ENCODE results near the gene A2M.

Gene A2M

DNA sequence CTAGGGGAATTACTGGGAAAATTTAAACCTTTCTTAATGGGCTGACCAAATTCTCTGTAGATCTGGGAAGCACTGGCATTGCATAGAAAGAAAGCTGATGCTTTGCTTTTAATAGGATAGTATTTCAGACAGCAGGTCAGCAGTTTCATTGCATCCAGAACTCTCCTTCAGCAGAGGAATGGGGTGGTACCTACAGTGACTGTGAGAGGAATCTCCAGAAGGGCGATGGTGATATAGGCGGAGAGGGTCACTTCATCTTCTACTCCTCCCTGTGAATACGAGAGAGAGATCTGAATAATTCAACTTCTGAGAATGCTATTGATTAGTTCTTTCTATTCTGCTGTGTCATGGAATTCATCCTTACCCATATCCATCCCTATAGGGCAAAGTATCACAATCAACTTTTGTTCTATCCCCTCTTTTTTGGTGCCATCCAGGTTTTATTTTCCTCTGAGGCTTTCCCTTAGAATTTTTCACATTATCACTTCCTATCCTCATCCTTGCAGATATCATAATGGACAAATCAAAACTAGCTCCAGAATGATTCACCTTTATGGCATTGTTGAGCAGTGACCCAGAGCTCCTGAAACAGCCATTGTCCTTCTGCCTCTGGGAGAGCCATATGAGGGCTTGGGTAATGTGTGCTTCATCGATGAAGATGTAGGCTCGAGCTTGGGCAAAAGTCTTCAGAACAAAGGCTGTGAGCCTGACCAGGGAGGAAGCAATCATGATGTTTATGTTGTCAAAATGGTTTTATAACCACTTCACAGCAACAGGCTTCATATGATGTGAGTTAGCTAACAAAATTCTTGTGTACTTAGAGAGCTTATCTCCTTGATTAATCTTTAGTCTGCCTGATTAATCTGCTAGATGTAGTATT, 38.3 kb downstream of the A2M start:
- H3K27ac ChIP-seq = no peak overlapping the region
- no peak for DNase-seq (ENCODE audit: low read depth, low spot score)

DNA sequence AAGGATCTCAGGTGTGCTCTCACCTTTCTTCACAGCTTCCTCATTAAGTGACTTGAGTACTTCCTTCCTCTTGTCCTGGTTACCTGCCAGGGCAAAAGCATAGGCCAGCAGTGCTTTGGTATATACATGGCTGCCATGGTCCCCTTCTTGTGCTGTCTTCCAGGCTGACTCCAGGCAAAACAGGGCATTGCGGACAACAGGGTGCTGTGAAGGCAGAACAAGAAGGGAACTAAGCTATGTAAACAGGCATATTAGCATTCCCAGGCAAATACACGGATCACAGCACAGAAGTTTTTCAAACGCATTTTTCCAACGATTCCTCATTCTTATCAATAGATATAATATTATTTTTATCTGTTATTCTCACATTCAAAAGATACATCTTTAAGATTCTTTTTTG, 39.0 kb downstream of the A2M start:
- H3K27ac ChIP-seq = no peak overlapping the region

DNA sequence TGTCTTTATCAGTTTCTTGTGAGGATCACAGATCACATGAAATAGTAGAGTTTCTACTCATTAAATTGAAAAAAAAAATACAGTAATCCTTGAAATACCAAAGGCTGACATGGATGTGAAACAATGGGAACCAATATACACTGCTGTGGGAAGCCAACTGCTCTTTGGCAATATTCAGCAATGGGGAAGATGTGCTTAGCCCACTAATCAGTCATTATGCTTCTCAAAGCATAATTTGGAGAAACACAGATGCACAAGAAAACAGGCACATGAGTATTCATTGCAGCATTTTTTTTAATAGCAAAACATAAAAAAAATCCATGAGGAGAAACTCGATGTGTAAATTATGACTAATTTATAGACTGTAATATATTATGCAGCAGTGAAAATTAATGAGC, 40.6 kb downstream of the A2M start:
- DNase-seq (ENCODE audit: low read depth, low spot score) = no peak
- no peak overlapping the region for H3K27ac ChIP-seq

More for the DNA sequence above, 39.0 kb downstream of the A2M start:
- DNase-seq (ENCODE audit: low read depth, low spot score) = no peak

DNA sequence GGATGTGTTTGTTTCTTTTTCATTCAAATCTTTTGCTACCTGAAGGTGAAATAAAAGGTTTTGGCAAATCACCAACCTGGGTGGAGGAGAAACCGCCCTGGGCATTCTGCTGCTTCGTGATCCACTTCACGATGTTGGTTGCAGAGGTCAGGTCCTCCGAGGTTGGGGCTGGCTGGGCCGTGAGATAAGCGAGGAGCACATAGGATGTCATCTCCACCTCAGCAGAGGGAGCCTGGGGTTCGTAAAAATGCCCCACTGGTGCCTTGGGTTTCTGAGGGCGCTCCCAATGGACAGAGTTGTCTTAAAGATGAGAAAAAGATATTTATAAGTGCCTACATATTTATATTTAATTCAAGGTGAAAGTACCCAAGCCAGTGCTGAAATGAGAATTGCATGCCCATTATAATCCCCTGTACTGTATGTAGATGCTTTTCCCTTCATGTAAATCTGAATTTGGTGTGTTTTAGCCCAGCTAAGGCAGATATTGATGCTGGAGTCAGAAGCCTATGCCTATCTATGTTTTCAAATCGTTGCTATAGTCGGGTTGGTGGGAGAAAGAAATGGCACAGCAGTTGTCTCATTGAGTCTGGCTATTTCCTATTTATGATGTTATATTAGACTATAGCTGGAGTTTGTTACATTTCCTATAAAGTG, 41.1 kb downstream of the A2M start:
- no peak for DNase-seq (ENCODE audit: low read depth, low spot score)
- H3K27ac ChIP-seq = no peak overlapping the region

DNA sequence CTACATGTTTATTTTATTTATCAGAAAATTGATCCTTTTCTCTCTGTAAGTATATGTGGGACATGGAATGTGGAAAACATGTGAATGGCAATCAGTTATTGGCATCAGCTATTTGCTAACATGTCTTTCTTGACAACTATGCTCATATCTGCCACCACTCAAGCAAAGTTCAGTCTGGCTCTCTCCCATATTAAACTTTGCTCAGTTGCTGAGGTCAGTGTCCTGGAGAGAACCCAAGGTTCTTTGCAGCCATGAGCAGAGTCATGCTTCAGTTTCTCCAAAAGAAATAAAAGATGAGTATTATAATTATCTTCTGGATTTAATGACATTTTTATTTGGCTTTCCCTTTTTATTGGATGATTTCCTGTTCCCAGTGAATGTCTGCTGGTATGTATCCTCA, 42.6 kb downstream of the A2M start:
- no peak overlapping the region for H3K27ac ChIP-seq
- DNase-seq (ENCODE audit: low read depth, low spot score) = no peak

DNA sequence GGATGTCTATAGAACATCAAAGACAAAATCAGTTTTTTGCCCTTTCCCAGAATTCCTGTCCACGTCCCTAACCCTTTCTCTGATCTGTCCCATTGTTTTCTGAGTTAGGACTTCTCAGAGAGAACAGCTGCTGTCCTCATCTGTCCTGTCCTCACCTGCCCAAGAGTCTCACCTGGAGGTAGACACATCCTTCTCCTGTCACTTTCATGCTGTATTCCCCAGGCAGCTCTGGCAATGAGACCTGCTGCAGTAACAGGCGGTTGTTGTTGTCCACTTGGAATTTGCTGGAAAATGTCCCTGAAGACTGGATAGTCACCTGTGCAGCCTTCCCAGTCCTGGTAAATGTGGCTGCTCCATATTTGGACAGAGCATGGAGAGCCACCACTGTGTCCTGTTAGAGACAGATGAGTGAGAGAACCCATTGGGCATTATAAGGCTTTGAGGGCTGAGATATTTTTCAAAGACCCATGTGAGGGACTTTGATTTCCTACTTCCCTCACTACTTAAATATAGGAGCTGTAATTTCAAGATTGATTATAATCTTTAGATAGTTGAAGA, 43.2 kb downstream of the A2M start:
- no peak overlapping the region for H3K27ac ChIP-seq
- no peak for DNase-seq (ENCODE audit: low read depth, low spot score)

DNA sequence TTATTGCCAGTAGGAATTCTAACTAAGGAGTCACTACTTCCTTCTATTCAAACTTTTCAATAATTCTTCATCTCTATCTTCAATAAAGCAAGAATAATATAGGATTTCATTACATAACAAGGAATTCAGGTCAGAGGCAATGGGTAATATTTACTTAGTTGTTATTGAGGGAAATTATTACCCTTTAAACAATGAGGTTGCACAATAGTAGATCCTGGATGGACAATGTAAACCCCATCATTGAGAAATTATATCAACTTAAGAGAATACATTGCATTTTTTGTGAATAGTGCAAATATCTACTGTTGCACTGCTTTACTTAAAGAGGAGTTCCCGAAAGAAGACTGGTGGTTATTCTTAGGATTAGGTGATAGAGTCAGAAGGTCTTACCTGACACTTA, 43.8 kb downstream of the A2M start:
- no peak for DNase-seq (ENCODE audit: low read depth, low spot score)
- no peak overlapping the region for H3K27ac ChIP-seq

DNA sequence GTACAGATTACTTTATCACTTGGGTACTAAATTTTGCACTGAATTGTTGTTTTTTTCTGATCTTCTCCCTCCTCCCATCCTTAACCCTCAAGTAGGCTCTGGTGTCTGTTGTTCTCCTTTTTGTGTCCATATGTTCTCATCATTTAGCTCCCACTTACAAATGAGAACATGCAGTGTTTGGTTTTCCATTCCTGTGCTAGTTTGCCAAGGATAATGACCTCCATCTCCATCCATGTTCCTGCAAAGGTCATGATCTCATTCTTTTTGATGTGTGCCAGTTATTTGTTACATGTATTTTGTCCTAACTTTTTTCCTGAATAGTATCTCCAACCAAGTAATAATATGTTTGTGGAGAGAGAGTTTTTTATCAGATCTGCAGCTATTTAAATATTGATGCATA, 44.2 kb downstream of the A2M start:
- no peak overlapping the region for H3K27ac ChIP-seq
- DNase-seq (ENCODE audit: low read depth, low spot score) = no peak

DNA sequence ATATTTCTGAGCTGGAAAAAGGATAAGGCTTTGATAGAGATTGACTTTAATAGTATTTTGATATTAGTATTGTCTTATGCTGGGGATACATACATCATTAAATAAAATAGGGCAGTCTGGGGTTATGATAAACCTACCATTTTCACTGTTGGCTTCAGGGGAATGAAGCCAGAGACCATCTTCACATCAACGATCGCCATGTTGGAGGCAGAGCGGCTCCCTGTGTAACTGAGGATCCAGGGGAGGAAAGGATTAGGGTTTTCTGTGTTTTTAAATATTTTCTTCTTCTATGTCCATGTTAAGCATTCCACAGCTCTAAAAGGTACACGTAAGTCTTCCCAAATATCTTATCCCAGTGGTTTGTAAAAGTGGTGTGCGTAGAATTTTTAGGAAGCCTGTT, 45.4 kb downstream of the A2M start:
- no peak overlapping the region for H3K27ac ChIP-seq
- no peak for DNase-seq (ENCODE audit: low read depth, low spot score)

DNA sequence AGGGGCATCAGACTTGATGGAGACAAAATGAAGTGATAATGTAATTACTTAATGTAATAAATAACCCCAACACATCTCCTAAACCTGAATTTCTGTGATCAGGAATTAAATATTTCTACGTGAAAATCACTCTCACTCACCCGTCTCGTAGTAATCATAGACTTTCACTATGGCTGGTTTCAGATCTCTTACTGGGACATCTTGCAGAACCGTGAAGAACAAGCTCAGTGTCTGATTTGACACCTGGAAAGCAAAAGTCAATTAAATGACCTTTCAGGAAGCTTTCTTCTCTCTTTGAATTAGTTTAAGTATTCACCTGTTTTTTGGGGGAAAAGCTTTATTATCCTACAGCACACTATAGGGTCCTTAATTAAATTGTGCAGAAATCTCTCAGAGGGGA, 47.1 kb downstream of the A2M start:
- no peak overlapping the region for H3K27ac ChIP-seq
- no peak for DNase-seq (ENCODE audit: low read depth, low spot score)

DNA sequence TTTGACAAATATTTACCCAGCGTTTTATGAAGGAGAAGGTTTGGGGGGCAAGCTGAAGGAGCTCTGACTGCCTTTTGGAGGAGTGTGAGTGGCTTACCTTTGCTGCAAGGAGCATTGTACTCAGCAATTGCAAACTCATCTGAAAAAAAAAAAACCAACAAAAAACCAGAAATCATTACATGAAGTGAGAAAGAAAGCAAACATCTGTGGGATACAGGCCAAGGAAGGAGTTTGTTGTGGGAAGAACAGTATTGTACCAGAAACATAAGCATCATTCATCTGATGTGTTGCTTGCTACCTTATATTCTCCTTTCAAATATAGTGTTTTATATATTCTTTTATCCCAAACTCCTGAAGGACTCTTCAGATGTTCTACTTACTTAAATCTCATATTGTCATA, 47.6 kb downstream of the A2M start:
- H3K27ac ChIP-seq = no peak overlapping the region
- DNase-seq (ENCODE audit: low read depth, low spot score) = no peak

DNA sequence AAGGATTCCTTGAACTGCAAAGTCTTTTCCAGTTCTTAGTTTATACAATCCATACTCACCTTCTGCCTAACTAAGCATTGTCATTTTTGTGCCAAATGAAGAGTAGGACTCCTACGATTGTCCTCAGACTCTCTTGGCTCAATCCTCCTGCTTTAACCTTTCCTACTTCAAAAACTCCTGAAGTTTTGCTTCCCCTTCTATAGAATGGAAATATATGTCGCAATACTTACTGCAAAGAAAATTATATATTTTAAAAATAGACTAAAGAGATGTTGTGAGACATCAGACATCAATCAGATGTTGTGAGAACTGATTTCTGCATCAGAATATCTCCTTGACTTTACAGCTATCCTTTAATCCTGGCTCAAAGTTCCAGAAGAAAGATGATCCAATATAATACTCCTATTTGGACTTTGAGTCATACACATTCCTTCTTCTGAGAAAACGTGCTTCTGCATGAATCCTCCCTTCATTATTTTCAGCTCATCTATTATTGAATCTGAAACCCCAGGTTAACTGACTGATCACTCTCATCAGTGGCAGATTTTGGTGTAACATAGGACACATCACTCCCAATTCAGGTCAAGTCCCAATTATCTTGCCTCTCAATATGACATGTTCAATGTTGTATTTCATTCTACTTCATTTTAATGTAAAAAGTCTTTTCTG, 48.8 kb downstream of the A2M start:
- H3K27ac ChIP-seq = peak overlapping the region; percentile 14
- no peak for DNase-seq (ENCODE audit: low read depth, low spot score)

DNA sequence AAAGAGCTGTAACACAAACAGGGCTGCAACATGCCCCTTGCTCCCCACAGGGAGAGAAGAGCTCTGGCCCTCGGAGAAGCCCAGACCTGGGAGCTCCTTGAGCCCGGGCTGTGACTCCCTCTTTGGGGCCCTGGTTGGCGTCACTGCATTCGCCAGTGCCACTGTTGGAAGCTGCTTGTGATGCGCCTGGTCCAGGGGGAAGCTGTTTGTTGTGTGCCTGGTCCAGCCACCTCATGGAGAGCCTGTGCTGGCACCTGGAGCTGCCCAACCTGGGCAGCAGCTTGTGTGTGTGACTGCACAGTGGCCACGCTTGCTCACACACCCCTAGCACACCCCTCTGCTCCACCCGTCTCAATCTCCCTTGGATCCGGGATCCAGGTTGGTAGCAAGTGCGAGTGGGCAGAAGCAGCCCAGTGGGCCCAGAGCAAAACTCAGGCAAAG, 49.5 kb downstream of the A2M start:
- H3K27ac ChIP-seq = peak overlapping the region; percentile 14

DNA sequence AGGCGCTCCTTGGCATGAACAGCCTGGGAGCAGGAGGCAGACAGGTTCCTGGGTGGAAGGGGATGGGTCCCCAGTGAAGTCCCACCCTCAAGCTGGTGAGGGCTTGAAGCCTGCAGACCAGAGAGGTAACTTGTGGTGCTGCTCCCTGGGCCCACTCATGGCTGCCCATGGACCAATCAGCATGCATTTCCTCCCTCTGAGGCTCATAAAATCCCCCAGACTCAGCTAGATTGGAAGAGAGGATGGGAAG, 50.2 kb downstream of the A2M start:
- DNase-seq (ENCODE audit: low read depth, low spot score) = no peak
- no peak overlapping the region for H3K27ac ChIP-seq

More for the DNA sequence above, 49.5 kb downstream of the A2M start:
- no peak for DNase-seq (ENCODE audit: low read depth, low spot score)

DNA sequence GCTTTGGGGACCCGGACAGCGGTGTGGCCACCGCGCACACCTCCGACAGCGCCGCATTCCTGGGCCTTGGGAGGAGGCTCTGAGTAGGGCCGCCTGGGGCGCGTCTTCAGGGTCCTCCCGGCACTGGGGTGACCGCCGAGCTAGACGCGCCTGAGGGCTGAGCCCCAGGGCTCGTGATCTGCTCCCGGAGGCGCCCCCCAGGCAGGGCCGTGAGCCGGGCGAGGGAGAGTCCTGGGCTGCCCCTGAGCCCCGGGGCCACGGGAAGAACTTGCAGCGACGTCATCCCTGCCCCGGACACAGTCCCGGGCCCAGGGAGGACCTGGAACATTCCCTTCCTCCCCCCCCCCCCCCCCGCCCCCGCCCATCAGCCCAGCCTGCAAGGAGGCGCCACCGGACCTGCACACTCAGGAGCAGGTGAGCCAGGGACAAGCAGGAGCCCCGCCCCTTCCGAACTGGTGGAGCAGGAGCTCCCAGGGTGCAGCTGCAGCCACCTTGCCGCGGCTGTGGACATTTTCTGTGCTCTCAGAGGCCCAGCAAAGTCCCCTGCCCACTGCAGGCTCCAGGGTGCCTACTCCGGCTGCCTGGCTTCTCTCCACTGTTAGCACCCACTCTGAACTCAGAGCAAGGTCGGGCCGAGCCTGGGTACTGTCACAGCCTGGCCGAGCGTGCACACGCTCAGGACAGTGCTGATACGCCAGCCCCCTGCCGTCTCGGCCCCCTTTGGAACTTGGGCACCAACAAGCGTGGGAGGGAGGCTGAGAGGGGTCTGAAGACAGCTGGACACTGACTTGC, 50.7 kb downstream of the A2M start:
- DNase-seq (ENCODE audit: low read depth, low spot score) = peak; percentile 48
- peak overlapping the region; percentile 93 for H3K27ac ChIP-seq

DNA sequence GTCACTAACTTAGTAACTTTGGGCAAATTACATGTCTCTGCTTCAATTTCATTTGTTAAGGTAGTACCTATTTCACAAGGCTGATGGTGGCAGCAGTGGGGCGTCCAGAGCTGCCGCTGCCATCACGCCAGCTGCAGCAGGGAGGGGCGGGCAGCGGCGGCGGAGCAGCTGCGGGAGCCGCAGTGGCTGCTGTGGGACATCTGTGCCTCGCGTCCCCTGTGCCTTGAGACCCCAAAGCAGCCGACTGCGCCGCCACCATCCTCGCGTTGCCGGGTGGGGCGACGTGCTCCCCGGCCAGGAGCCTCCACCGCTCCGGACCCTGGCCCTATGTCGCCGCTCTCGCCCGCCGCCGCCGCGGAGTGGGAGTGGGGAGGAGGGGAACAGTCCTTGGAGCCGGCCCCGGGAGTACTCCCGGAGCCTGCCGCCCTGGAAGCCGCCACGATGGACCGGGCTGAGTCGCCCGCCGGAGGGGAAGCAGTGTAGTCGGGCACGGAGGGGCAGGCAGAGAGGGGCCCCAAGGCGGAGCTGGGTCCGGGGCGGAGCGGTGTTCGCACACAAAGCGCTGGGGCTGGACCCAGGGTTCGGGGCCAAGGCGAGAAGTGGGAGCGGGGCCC, 51.4 kb downstream of the A2M start:
- DNase-seq (ENCODE audit: low read depth, low spot score) = peak; percentile 10
- H3K27ac ChIP-seq = peak overlapping the region; percentile 93

DNA sequence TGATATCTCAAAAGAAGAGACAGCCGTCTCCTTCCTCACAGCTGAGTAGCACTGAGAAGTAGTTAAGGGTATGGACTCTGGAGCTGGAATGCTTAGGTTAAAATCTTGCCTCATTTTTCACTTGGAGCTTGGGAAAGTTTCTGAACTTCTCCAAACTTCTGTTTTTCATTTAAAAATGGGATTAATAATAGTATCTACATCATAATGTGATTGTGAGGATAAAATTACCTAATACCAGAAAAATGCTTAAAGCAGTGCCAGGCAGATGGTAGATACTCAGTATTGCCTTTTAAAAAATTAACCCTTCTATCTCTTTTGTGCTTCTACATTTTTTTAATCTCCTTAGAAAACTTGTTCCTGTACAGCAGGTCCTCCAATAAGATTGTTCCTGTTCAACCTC, 63.1 kb downstream of the A2M start:
- no peak for DNase-seq (ENCODE audit: low read depth, low spot score)
- no peak overlapping the region for H3K27ac ChIP-seq

DNA sequence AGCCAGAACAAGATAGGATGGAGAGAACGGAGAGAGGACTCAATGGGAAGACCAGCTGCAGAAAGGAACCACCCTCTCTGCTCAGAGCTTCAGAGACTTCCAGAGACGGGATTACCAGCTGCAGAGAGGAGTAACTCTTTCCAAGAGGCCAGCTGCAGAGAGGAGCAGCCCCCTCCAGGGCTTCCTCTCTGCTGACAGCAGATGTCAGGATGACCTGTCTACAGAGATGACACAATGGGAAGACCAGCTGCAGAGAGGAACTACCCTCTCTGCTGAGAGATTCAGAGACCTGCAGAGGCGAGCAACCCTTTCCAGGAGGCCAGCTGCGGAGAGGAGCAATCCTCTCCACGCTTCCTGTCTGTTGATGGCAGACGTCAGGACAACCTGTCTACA, 64.6 kb downstream of the A2M start:
- no peak overlapping the region for H3K27ac ChIP-seq
- DNase-seq (ENCODE audit: low read depth, low spot score) = no peak

DNA sequence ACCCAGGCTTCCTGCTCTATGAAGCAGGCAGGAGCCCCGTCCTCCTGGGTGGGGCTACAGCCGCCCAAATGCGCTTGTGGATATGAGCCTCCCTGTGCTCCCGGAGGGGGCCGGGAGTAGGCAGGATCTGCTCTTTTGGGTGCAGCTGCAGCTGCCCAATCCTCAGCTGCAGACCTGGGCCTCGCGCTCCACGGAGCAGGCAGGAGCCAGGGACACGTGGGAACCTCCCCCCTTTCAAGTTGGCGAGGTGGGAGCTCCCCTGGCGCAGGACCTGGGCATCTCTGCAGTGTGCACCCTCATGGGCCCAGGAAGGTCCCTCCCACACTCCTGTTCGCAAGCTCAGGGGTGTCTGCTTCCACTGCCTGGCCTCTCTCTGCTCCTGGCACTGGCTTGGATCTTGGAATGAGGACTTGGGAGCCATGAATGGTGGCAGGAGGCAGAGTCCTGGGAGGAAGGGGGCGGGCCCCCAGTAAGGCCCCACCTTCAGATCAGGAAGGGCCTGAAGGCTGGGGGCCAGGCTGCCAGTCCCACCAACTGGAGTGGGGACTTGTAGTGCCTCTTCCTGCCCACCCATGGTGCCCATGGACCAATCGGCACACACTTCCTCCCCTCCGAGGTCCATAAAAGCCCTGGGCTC, 65.1 kb downstream of the A2M start:
- no peak for DNase-seq (ENCODE audit: low read depth, low spot score)
- no peak overlapping the region for H3K27ac ChIP-seq
